GM12873 (cell line): ENCODE measurements around the gene SOX6.

ENCODE experiments used
- CTCF ChIP-seq: IDR thresholded peaks from 2 replicates; pipeline ENCODE4 v1.5.1; 2012; ENCODE audit warnings: low read depth, mild to moderate bottlenecking, moderate library complexity, low read length, control low read depth; ENCODE audit not compliant: insufficient read depth; ENCODE audit errors: missing control alignments

The SOX6 gene

DNA sequence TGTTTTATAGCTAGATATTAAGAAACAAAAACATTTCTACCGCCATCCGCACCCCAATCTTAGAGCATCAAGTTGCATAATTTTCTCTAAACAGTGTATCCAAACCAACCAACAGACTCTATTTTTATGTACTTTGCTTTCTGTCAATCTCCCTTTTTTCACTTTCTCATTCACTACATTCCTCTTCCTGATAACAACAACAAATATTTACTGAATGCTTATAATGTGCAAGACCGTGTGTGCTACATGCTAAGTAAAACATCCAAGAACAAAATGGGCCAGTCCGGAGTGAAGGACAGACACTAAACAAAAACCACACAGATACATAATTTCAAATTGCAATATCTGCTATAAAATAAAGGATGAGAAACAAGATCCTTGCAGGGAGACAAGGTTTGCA lies 38.6 kb upstream of the SOX6 start:
- TF ChIP-seq CTCF, result no peak

GRCh38 chr11:16393340-16393739 lies 37.0 kb upstream of the SOX6 start:
- no peak for TF ChIP-seq CTCF

- TF ChIP-seq CTCF, result no peak
Measured at GRCh38 chr11:16392616-16393015, 36.3 kb upstream of the SOX6 start.

DNA sequence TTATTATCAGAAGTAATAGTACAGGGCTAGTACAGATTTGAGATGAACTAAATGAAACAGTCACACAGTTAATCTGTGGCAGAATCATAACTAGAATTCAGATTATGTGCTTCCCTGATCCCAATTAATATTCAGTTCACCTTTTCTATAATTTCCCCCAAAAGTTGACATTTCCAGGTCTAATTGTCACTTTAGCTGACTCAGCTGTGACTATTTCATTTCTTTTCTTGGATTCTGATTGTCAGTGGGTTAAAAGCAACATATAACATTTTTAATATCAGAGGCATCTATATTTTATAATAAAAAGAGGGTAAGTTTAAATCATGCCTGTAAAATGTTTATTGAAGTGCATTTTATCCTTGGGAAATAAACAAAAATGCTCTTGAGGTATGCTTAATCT lies 28.8 kb upstream of the SOX6 start:
- no peak for TF ChIP-seq CTCF

DNA sequence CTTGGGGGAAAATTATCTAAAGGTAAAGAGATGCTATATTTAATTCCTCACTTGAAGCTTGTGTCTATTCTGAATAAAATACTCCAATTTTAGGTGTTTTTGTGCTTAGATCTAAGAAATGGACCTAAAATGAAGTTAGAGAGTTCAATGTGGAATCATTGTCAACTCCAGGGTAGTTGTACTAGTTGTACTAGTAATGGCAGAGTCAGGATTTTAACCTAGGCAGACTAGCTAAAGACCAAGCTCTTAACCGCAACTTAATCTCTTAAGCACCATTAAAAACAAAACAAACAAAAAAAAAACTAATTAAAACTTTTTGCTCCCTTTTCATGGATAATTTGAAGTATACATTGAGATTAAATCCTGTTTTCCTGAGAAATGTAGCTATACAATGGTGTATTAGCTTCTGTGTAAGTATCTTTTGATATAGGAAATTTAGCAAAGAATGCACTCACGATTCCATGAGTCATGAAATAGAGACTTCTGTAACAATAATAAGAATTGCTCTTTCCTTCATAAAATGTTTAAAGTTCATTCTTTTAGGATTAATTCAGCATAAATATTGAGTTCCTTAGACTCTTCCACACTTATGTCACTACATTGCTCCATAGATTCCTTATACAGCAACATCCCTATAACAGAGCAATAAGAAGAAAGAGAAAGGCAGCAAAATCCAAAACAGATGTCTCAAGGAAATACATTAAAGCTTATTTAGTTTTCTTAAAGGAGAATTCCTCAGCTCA lies 26.5 kb upstream of the SOX6 start:
- TF ChIP-seq CTCF, result no peak

GRCh38 chr11:16382186-16382585 lies 25.8 kb upstream of the SOX6 start:
- TF ChIP-seq CTCF, result no peak

GRCh38 chr11:16380941-16381568 lies 24.7 kb upstream of the SOX6 start:
- TF ChIP-seq CTCF, result no peak
